SK-N-SH treated with all-trans-retinoic acid at 6 μM for 48 hours (cell line): ENCODE measurements around the gene SLC45A1.

Experiments
- ATAC-seq: fragments of 200-7000 bp; cut with Tn5 transposase; 3 replicates; pipeline ENCODE4 v1.9.1; 2020; ENCODE audit warnings: mild to moderate bottlenecking, moderate library complexity
- BACH2 ChIP-seq: fragments of 250-450 bp; sonication (Bioruptor Pico); IDR thresholded peaks from 2 replicates; pipeline ENCODE4 v1.9.0; 2021; ENCODE audit warnings: mild to moderate bottlenecking, borderline replicate concordance
- CREB5 ChIP-seq: fragments of 250-450 bp; sonication (Bioruptor Pico); IDR thresholded peaks from 2 replicates; pipeline ENCODE4 v1.5.1; 2020; ENCODE audit warnings: low read depth, mild to moderate bottlenecking, moderate library complexity
- ESRRG ChIP-seq: fragments of 250-450 bp; sonication (Bioruptor Pico); IDR thresholded peaks from 2 replicates; pipeline ENCODE4 v1.6.1; 2021; ENCODE audit warnings: mild to moderate bottlenecking
- GLIS3 ChIP-seq: fragments of 250-450 bp; sonication (Bioruptor Pico); IDR thresholded peaks from 2 replicates; pipeline ENCODE4 v1.5.0; 2020; ENCODE audit warnings: mild to moderate bottlenecking, moderate library complexity
- ISL1 ChIP-seq: fragments of 250-450 bp; sonication (Bioruptor Pico); IDR thresholded peaks from 2 replicates; pipeline ENCODE4 v2.1.2; 2022; ENCODE audit warnings: mild to moderate bottlenecking, moderate library complexity
- PATZ1 ChIP-seq: fragments of 250-450 bp; sonication (Bioruptor Pico); IDR thresholded peaks from 2 replicates; pipeline ENCODE4 v1.8.0; 2020; ENCODE audit warnings: mild to moderate bottlenecking, moderate library complexity, borderline replicate concordance
- SNAI2 ChIP-seq: fragments of 250-450 bp; sonication (Bioruptor Pico); IDR thresholded peaks from 2 replicates; pipeline ENCODE4 v1.5.0; 2020; ENCODE audit warnings: mild to moderate bottlenecking, moderate library complexity
- TCF4 ChIP-seq: fragments of 250-450 bp; sonication (Bioruptor Pico); IDR thresholded peaks from 2 replicates; pipeline ENCODE4 v1.8.0; 2021; ENCODE audit warnings: mild to moderate bottlenecking, moderate library complexity, borderline replicate concordance
- TOX ChIP-seq: fragments of 250-450 bp; sonication (Bioruptor Pico); IDR thresholded peaks from 2 replicates; pipeline ENCODE4 v1.8.0; 2021; ENCODE audit warnings: mild to moderate bottlenecking, moderate library complexity, borderline replicate concordance
- TSHZ2 ChIP-seq: fragments of 250-450 bp; sonication (Bioruptor Pico); IDR thresholded peaks from 2 replicates; pipeline ENCODE4 v1.5.0; 2020; ENCODE audit warnings: mild to moderate bottlenecking, moderate library complexity
- ZNF565 ChIP-seq: fragments of 450-650 bp; formaldehyde crosslinking; conservative IDR thresholded peaks from 2 replicates; pipeline ENCODE4 v1.5.0; 2020; ENCODE audit warnings: low read depth, mild to moderate bottlenecking, moderate library complexity
- ZNF8 ChIP-seq: fragments of 450-650 bp; formaldehyde crosslinking; IDR thresholded peaks from 2 replicates; pipeline ENCODE4 v1.5.0; 2020; ENCODE audit warnings: mild to moderate bottlenecking, moderate library complexity

SLC45A1 gene

GRCh38 chr1:8386247-8386646 is 68.3 kb downstream of the SLC45A1 start:
- TF ChIP-seq TOX (CRISPR knock-in tag): no peak
- TF ChIP-seq ZNF565 (CRISPR knock-in tag): no peak
- TF ChIP-seq BACH2 (CRISPR knock-in tag): no peak
- TF ChIP-seq ESRRG: no peak
- TF ChIP-seq ISL1: no peak
- ATAC-seq: no peak

GRCh38 chr1:8388732-8389562 is 71.0 kb downstream of the SLC45A1 start:
- ATAC-seq: no peak
- TF ChIP-seq TSHZ2: no peak

- TF ChIP-seq TSHZ2 (no peak), PATZ1 (no peak), ZNF8 (CRISPR knock-in tag) (no peak)
- ATAC-seq: no peak
These were observed 72.1 kb downstream of the SLC45A1 start for GRCh38 chr1:8389958-8390535.

- no peak for ATAC-seq
- TF ChIP-seq GLIS3 (CRISPR knock-in tag) (no peak), CREB5 (CRISPR knock-in tag) (no peak), SNAI2 (no peak), TCF4 (CRISPR knock-in tag) (no peak)
These were observed 72.8 kb downstream of the SLC45A1 start for GRCh38 chr1:8390707-8391106.

GRCh38 chr1:8392522-8392921 is 74.6 kb downstream of the SLC45A1 start:
- ATAC-seq: no peak
- peak; percentile 37; the same call in 1 of the 2 replicates for TF ChIP-seq TCF4 (CRISPR knock-in tag)
- TF ChIP-seq ISL1: no peak
